ENCODE results near the gene SEMA6B. TPM values are rescaled to one million over a fixed set of nuclear protein-coding genes. Genes with fewer than 3 reads are reported as not detected.
A peak's percentile ranks its signal among the peaks of the same experiment; 100 is the strongest.

The SEMA6B gene
- total RNA-seq, 1 donor from 2014 or later, result 9.5 TPM

DNA sequence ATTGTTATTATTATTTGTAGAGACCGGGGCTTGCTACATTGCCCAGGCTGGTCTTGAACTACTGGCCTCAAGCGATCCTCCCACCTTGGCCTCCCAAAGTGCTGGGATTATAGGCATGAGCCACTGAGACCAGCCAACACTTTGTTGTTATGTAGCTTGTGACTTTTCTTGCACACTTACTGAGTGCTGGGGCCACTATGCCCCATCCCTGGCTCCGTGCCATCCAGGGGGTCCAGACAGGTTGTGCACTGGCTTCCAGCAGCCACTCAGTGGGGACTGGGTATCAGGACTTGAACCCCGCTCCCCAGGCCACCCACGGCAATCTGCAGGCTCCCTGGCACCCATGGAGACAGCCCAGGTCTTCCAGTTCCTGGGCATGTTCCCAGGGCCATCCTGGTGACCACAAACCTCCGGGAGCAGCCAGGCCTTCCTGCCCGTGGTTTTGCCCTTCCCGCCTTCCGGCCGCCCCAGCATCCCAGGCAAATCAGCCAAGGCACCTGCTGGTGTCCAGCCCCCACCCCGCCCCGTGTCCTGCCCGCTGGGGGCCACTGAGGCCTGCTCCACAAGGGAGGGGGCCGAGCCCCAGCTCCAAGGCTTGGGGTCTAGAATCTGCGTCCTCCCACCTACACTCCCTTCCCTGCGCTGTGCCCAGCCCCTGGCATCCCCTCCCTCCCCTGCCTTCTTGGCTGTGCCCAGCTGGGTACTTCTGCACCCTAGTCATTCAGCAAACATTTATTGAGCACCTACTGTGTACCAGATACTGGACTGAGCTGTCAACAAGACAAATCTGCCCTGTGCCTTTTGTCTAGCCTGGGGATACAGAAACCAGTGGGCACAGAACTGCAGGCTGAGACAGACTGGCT lies 23.7 kb upstream of the SEMA6B start:
- no peak for TF ChIP-seq CTCF (conservative IDR thresholded peaks at IDR 0.05)
- Mint-ChIP-seq H3K27me3 (peaks cover 48% of the 10 kb centered on the region), H3K27ac (no peak overlapping the region)

DNA sequence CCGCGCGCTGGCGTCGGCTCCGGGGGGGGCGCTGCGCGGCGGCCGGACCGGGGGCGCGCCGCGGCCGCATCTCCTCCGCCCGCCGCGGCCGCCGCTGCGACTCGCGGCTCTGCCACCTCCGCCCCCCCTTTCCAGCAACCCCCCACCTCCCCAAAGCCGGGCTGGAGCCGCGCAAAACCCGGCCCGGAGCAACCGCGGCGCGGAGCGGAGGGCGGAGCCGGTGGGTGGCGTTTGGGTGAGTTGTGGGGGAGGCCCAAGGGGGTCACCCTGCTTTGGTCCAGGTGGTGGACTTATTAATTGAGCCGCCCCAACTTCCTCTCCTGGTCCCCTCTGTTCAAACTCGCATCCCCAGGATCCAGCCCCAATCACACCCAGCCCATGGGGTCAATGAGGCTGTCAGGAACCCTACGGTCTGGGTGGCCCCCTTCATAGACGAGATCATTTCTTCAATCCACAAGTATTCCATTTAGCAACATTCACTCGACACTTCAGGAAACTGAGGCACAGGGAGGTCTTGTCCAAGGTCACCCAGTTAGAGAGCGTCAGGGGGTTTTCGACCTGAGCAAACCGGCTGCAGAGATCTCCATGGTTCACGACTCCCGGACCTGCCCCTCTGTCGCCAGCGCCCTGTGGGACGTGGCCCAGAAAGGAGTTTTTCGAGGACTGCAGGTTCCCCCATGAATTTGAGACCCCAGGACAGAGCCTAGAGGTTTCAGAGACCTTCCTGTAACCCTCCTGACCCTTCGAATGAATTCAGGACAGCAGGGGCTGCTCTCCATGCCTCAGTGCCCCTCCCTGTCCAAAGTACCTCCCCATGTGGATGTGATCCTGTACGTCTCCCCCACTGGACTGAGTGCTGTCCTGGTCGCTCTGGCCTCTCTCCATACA lies 22.4 kb upstream of the SEMA6B start:
- H3K27ac Mint-ChIP-seq, result peak overlapping the region; percentile 29
- H3K9me3 Mint-ChIP-seq, result no peaks in the 10 kb centered on the region
- no peak for DNase-seq (ENCODE audit: extremely low spot score, unreplicated experiment)
- H3K36me3 Mint-ChIP-seq, result no peaks in the 10 kb centered on the region
- H3K27me3 Mint-ChIP-seq, result peaks cover 46% of the 10 kb centered on the region
- TF ChIP-seq CTCF (conservative IDR thresholded peaks at IDR 0.05), result no peak
- peak overlapping the region; percentile 80 for H3K4me3 Mint-ChIP-seq
- peaks cover 17% of the 10 kb centered on the region for H3K4me1 Mint-ChIP-seq (ENCODE audit: unreplicated experiment)

More for the DNA sequence above, 23.7 kb upstream of the SEMA6B start:
- Mint-ChIP-seq H3K4me3 (peak overlapping the region; percentile 47), H3K36me3 (no peaks in the 10 kb centered on the region), H3K4me1 (ENCODE audit: unreplicated experiment) (peaks cover 17% of the 10 kb centered on the region), H3K9me3 (no peaks in the 10 kb centered on the region)
- DNase-seq (ENCODE audit: extremely low spot score, unreplicated experiment), result no peak

- H3K36me3 Mint-ChIP-seq, result no peaks in the 10 kb centered on the region
- no peak for TF ChIP-seq CTCF (conservative IDR thresholded peaks at IDR 0.05)
- peak overlapping the region; percentile 73 for H3K4me3 Mint-ChIP-seq
- peaks cover 22% of the 10 kb centered on the region for H3K4me1 Mint-ChIP-seq (ENCODE audit: unreplicated experiment)
- H3K9me3 Mint-ChIP-seq, result no peaks in the 10 kb centered on the region
- no peak for DNase-seq (ENCODE audit: extremely low spot score, unreplicated experiment)
- no peak overlapping the region for H3K27ac Mint-ChIP-seq
- peaks cover 50% of the 10 kb centered on the region for H3K27me3 Mint-ChIP-seq
Observed at GRCh38 chr19:4580961-4581665, 21.6 kb upstream of the SEMA6B start.

DNA sequence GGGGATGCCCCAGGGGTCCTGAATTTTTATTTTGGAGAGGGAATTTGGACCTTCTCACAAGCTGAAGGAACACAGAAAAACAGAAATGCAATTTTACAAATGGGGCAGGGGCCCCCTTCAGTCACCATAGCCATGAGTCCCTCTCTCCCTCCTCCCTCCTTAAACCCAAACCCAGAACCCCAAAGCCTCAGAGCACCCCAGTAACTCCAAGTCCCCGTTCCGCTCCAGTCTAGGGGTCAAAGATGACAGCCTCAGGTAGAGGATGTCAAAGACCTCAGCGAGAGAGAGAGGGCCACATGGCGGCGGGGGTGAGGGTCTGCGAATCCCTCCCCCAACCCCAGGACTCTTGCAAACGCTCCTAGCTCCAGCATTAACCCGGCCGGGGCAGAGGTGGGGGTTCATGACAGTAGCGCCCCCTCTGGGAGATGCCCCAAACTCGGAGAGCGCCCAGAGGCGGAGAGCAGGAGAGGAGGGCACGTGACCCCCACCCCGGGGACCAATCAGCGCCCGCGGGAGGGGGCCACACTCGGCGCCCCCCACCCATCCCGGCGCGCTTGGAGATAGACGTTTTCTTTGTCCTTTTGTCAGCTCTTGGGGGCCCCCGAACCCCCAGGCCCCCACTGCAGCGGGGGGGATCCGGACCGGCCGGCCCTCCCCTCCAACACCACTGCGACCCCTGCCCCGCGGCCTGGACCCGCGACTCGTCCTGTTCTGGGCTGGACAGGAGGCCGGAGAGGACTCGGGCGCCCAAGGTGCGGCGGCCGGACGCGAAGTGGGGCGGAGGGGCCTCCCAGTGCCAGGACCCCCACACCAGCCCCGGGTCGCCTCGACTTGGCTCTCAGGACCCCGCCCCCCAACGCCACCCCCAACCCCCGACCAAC lies 20.8 kb upstream of the SEMA6B start:
- peak; percentile 15 for TF ChIP-seq CTCF (conservative IDR thresholded peaks at IDR 0.05)
- no peaks in the 10 kb centered on the region for H3K9me3 Mint-ChIP-seq
- H3K36me3 Mint-ChIP-seq, result no peaks in the 10 kb centered on the region
- H3K27me3 Mint-ChIP-seq, result peaks cover 47% of the 10 kb centered on the region
- DNase-seq (ENCODE audit: extremely low spot score, unreplicated experiment), result no peak
- H3K27ac Mint-ChIP-seq, result no peak overlapping the region
- H3K4me1 Mint-ChIP-seq (ENCODE audit: unreplicated experiment), result peaks cover 29% of the 10 kb centered on the region
- peak overlapping the region; percentile 74 for H3K4me3 Mint-ChIP-seq

All from type B pancreatic cell (in vitro differentiated cells).